Prostate gland (tissue), 1 donor: ENCODE results near the gene PLXDC2.

Experiments
- POLR2A ChIP-seq: fragments of 450-650 bp; IDR thresholded peaks from one replicate; pipeline ENCODE4 v1.6.1; 2016; ENCODE audit warnings: antibody characterized with exemption, mild to moderate bottlenecking
- POLR2AphosphoS5 ChIP-seq: sonication (generic); formaldehyde crosslinking; IDR thresholded peaks from one replicate; pipeline ENCODE4 v1.6.1; 2017; ENCODE audit warnings: antibody characterized with exemption

- no peak for TF ChIP-seq POLR2A
- no peak for TF ChIP-seq POLR2AphosphoS5
Measured at GRCh38 chr10:19928936-19929335, 112.7 kb downstream of the PLXDC2 start.
